ENCODE results near the gene RRN3.
"Not testable (repeated sequence)": the region's sequence is repeated elsewhere in the genome, so short reads cannot be mapped to it uniquely, and the experiment has no call there.

RRN3 gene

DNA sequence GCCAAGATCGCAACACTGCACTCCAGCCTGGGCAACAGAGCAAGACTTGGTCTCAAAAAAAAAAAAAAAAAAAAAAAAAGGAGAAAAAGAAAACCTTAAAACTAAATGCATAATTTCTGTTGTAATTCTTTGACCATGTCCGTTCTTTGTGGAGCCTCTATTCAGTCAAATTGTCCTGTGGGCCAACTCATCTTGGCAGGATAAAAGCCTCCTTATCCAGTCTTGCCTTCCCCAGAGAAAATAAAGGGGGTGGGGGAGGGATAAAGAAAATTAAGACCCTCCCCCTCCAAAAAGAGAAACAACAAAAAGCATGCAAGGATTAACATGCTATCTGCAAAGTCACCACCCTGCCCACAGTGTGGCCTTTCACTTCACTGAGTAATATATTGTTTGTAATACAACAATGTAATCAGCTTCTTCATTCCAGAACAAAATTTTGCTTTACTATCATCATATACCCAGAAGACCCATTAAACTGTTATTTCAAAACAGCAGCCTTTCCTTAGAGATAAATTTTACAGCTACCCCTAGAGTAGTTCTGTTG lies 5.4 kb upstream of the RRN3 start:
- DNase-seq (ENCODE audit: low read depth): not testable (repeated sequence)

DNA sequence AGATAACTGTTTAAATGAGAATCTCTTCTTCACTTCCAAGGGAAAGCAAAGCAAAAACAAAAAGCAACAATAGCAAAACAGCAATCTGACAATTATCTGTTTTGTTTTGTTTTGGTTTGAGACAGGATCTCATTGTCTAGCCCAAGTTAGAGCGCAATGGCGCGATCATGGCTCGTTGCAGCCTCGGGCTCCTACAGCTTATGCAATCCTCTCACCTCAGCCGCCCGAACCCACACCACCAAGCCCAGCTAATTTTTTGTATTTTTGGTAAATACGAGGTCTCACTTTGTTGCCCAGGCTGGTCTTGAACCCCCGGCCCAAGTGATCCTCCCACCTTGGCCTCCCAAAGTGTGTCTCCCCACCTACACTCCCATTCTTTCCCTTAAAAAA lies 2.5 kb upstream of the RRN3 start:
- DNase-seq (ENCODE audit: low read depth): not testable (repeated sequence)

DNA sequence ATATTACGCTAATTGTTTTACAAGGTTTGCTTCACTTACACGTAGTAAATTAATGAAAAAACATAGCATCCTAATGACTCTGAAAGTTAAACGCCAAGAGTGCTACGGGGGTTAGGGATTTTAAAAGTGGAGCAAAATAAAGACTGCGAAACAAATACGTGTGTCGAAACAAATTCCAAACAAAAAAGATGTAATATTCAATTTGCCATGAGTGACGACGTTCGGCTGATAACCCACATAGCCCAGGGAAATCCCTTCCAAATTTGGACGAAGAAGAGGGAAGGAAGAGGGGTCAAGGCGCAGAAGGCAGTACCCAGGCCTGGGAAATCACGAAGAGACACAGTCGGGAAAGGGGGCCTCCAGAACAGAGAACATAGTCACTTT lies 509 bp downstream of the RRN3 start:
- not testable (repeated sequence) for DNase-seq (ENCODE audit: low read depth)

DNA sequence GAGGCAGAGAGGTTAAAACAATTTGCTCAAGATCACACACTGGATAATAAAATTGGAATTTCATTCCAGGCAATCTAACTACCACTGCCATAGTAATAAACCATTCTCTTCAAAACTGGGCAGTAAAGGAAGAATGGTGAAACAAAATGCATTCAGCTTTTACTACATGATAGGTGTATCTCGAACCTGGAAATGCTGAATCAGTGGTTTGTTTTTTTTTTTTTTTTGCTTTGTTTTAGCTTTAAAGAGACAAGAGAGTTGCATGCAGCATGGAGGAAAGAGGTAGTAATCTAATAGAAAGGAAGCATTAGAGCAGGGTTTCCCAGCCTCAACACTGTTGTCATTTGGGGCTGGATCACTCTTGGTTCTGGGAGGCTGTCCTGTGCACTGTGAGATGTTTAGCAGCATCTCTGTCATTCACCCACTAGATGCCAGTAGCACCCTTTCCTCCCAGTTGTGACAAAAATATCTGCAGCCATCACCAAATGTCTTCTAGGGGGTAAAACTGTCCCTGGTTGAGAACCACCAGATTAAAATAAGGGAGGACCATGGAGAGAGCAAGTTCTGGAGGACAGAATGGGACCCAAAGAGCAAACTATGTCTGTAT lies 3.3 kb downstream of the RRN3 start:
- DNase-seq (ENCODE audit: low read depth): not testable (repeated sequence)

DNA sequence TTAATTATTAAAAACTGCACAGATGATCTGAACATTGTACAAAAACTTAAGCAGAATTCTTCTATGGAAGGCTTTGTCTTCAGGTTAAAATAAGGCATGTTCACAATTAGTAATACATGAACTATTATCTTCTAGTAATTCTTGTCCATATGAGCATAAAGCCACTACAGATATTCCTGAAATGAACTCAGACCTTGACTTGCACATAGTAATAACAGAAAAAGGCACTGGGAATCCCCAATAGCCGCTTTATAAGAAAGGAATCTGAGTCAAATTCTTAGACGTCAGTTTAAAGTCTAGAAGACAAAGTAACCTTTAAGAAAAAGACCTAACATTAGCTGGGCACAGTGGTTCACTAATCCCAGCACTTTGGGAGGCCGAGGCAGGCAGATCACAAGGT lies 11.3 kb downstream of the RRN3 start:
- DNase-seq (ENCODE audit: low read depth): not testable (repeated sequence)

DNA sequence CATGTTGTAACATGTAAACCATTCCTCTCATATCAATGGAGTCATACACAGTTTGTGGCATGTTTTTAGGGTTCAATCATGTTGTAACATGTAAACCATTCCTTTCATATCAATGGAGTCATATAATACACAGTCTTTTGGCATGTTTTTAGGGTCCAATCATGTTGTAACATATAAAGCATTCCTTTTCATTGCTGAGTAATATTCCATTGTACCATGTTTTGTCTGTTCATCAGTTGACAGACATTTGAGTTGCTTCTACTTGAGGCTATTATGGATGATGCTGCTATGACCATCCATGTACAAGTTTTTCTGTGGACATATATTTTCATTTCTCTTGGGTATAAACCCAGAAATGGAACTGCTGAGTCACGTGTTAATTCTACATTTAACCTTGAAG lies 13.2 kb downstream of the RRN3 start:
- not testable (repeated sequence) for DNase-seq (ENCODE audit: low read depth)

DNA sequence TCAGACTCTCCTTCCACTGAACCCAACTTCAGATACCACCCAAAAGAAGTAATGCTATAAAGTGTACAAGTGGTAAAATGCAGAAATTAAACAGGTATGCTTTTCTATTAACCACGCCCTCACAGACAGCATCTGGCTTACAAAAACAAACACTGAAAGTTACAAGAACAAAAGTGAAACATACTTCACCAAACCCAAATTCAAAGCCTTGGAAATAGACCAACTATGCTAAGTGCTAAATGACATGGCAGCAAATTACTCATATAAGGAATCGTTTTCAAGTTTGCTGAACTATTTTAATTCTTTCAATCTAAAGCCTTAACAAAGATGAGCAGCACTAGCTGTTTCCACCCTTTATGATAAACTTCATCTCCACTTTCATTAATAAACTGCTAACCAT lies 17.9 kb downstream of the RRN3 start:
- DNase-seq (ENCODE audit: low read depth): not testable (repeated sequence)

DNA sequence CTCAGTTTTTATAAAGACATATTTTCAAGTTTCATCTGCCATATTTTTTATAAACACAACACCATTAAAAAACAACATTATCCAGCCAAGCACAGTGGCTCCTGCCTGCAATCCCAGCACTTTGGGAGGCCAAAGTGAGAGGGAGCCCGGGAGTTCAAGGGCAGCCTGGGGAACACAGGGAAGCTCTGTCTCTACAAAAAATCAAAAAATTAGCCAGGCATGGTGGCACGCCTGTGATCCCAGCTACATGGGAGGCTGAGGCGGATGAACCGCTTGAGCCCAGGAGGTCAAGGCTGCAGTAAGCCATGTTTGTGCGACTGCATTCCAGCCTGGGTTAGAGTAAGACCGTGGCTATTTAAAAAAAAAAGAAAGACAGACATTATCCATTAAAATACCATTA lies 21.0 kb downstream of the RRN3 start:
- no peak for DNase-seq (ENCODE audit: low read depth)

DNA sequence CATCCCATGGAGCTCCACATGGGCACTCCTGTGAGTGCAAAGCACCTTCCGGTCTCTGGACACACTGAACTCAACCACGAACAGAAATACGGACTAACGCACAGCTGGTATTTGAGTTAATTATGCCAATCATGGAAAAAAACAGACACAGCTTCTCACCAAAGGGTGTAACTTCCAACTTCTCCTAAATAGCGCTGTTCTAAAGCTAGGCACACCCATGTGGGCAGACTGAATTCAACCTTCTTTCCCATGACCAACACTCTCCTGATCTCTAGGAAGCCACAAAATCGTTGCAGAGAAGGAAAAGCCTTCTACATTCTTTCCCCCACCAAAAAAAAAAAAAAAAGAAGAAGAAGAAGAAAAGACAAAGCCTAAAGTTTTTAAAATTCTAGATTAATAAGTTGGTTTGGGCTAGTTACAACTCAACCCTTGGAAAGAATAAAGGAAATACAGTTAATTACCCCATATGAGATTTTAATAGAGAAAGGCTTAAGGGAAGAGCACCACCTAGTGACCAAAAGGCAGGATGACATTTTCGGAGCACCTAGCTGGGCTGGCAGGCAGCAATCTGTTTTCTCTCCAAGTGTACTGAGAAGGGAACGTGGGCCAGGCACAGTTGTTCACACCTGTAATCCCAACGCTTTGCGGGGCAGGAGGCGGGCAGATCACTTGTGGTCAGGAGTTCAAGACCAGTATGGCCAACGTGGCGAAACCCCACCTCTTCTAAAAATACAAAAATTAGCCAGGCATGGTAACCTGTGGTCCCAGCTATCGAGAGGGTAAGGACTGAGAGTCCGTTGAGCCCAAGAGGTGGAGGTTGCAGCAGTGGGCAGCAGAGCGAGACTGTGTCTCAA lies 21.9 kb downstream of the RRN3 start:
- DNase-seq (ENCODE audit: low read depth): not testable (repeated sequence)

DNA sequence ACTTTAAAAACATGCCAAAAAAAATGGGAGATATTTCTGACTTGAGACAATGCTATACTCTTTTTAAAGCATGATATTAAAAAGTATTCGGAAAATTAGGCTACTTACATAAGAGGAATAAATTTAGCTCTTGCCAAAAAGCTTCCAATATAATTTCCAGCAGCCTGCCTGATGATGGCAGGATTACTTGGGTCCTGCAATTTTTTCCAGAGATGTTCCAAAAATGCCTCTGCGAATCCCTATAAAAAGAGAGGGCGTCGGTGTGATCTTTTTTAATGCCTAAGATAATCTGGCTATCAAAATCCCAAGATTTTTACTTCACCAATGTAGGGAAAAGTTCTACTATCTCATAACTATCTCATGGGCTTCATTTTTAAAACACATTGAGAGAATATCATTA lies 23.1 kb downstream of the RRN3 start:
- DNase-seq (ENCODE audit: low read depth): not testable (repeated sequence)

DNA sequence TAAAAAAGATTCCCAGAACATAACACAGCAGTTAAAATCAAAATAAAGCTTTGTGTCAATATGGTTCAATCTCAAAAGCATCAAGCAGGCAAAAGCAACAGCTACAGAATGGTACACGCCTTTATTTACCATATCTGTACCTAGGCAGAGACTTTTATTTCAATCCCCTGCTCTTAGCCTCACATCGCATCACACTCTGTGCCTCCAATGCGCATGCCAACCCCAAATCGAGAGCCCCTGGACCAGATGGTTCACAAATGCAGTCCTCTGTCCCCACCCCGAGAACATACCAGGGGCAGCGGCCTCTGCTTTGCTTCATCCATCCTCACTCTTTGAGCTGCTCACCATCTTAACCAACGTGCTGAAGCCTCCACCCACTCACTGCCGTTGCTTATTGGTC lies 27.4 kb downstream of the RRN3 start:
- DNase-seq (ENCODE audit: low read depth): not testable (repeated sequence)

DNA sequence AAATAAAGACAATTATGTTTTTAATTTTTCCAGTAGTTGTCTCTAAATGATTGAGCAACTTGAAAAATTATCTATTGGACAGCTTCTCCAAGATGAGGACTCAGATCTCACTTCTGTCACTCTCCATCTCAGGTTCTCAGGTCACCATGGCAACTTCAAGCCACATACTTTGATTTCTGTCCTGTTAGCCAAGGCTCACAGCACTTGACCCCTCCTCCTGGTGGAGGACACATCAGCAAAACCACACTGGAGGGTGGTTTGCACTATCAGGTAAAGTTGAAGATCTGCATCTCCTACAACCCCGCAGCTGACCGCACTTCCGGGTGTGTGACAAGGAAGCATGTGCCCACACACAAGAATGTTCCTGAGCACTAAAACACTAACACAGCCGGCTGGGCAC lies 28.1 kb downstream of the RRN3 start:
- not testable (repeated sequence) for DNase-seq (ENCODE audit: low read depth)

DNA sequence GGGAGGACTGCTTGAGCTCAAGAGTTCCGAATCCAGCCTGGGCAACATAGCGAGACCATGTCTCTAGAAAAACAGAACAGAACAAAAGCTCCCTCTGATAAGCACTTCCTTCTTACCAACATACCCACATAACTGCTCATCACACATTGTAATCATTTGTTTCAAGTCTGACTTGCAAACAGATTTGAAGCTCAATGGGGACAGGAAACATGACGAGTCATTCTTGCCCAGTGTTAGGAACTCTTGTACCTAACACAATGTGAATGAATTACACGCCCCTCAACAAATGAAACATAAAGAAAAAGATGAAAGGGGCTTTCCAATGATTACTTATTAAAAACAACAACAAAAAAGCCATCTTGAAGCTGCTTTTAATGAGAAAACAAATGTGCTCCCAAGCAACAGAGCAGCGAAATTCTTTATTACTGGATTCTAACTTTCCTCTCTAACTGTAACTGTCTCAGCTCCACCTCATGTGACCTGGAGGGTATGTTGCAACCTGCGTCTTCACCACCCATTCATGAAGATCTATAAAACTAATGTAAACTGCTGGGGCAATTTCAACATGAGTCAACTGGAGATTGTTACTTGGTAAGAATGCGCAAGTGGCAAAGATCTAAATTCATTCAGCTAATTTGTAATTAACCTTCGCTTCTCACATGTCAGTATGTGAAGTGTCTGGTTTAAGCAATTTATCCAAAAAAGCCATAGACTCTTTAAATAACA lies 31.8 kb downstream of the RRN3 start:
- not testable (repeated sequence) for DNase-seq (ENCODE audit: low read depth)

DNA sequence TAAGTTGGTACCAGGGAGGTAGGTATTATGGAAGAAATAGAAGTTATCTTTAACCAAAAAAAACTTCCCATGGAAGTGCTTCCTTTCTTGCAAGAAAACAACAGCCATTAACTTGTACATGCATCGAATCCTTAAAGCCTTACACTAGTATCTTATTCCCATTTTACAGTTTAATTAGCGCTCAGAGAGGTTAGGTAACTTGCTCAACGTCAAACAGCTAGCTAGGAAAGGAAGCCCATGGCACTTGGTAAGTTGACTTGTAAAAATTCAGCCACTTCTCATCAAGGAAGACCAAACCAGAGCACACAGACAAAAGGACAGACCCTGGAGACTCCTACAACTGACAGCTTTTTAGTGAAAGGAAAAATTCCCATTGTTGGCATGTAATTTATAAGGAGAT lies 34.7 kb downstream of the RRN3 start:
- no peak for DNase-seq (ENCODE audit: low read depth)

DNA sequence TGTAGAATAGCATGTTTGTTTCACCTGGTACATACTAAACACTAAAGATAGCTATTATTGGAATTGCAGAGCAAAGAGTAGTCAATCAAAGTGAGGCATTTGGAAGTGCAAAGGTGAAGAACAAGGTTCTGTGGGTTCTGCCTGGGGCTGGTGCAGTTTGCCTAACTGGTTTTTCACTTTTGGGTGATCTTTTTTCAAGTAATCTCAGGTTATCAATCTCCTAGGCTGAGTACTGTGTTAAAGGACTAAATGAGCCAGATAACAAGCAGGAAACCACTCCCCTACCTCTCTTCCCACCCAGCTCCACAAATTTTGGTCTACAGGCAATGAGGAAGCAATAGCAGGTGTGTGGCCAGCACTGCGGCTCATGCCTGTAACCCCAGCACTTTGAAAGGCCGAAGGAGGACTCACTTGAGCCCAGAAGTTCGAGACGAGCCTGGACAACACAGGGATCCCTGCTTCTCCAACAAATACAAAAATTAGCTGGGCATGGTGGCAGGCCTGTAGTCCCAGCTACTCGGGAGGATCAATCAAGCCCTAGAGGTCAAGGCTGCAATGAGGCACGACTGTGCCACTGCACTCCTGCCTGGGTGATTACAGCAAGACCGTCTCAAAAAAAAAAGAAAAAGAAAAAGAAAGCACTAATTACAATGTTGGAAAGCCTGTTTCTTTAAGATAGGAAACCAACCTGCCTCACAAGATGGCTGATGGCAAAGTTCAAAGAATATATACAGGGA lies 36.2 kb downstream of the RRN3 start:
- no peak for DNase-seq (ENCODE audit: low read depth)

DNA sequence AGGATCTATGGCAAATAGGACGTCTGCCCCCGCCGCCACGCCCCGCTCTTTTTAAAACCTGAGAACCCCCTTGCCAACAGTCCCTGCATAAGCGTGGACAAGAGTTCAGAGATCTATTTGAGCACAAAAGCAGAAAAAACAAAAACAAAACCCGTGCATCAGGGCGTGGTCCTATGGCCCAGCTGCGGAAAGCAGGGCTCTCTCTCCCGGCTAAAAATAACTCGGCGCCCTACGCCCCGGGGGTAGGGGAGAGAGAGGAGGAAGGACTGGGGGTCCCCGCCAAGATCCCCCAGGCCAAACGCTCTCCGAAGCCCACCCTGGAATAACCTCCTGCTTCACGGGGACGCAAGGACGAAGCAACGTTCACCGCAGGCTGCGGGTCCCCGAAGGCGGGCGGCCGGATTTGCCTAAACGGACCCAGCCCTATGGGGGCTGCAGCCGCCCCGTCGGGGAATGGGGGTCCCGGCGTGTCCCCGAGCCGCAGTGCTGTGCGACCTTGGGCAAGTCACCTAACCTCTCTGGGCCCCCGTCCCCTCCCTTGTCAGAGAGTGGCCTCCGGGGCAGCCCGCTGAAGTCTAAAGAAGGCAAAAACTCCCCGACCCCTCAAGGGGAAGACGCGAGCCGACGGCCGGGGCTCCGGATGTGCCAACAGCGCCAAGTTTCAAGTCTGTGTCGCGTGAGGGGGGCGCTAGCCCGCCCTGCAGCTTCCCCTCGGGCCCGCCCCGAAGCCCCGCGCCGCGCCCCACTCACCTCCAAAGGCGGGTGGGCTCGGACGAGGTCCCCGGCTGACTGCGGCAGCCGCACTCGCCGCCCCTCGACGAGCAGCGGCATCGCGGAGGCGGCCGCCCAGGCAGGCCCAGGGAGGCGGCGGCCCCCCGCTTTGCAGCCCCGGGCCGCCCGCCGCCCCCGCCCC lies 38.7 kb downstream of the RRN3 start:
- no peak for DNase-seq (ENCODE audit: low read depth)

DNA sequence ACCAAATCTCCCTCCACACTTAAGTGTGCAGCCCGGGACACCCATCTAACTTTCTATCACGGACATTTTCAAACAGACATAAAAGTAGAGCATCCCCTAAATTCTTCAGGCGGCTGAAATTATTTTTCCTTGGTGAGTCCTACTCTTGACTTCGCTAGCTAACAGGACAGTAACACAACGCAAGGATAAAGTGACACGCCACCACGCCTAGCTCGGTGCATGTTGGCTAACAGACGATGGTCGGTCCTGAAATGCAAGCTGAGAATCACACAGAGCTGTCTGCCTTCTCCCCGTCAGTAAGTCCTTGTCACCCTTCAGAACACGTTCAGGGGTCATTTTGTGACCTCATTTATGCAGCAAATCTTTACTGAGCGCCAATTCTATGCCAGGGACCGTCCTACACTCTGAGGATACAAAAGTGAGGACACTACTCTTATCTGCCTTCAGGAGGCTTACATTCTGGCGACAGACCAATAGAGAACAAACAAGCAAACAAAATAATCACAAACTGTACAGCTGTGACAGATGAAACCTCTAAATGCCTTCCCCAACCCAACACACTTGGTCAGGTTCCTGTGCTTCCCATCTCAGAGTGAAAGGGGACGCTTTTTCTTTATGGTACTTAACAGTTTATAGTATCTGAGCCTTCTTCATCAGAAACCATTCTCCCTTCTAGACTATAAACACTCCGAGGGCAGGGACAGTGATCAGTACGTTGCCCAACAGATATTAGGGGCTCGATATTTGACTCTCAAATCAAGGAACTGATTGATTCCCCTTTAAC lies 39.5 kb downstream of the RRN3 start:
- no peak for DNase-seq (ENCODE audit: low read depth)

DNA sequence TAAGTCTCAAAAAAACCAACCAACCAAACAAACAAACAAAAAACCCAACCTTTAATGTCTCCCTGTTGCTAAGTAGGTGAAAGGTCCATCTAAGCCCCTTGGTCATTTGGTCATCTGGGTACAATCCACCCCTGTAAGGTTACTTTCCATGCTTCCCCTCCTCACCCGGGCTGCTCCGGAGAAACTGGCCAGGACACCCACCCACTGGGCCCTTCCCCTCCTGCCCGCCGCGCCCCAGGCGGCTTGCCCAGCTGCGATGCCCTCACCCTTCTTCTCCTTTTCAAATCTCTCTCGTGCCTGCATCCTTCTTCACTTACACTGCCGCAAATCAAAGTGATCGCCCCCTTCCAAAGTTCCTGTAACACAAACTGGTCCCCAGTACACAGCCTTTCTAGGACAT lies 40.2 kb downstream of the RRN3 start:
- no peak for DNase-seq (ENCODE audit: low read depth)

DNA sequence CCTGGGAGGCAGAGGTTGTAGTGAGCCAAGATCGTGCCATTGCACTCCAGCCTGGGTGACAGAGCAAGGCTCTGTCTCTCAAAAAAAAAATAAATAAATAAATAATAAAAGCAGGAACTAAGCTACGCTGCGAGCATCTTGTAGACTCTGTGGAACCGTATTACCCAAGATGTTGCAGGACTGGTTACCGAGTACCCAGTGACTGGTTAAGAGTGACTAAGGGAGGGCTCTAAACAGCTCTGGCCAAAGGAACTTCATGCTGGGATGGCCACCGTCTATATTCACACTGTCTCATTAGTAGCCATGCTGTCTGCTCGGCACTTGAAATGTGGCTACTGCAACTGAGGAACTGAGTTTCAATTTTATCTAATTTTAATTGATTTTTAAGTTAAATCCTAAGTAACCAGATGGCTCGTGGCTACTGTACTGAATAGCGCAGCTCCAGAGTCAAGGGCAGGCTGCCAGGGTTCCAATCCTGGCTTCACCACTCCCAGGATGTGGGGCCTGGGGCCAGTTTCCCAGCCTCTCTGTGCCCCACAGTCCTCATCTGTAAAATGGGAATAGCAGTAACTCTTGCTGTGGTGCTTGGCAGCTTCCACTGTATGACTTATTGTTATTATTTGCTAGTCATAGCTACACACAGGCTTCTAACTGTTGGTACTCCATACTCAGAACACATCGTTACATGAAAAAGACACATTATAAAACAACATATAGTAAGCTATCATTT lies 41.2 kb downstream of the RRN3 start:
- no peak for DNase-seq (ENCODE audit: low read depth)
